Kidney epithelial cell (primary cell): ENCODE data around the gene AKR1E2. TPM values are rescaled to one million over a fixed set of nuclear protein-coding genes. Genes with fewer than 3 reads are reported as not detected.
"Not testable (repeated sequence)": the region's sequence is repeated elsewhere in the genome, so short reads cannot be mapped to it uniquely, and the experiment has no call there.

Source experiments
- DNase-seq: peaks from one replicate; pipeline ENCODE4 v3.0.0-alpha.2; 2010; ENCODE audit warnings: low read depth
- H3K27me3 ChIP-seq: 2 replicates; pipeline ENCODE4 v1.6.0; 2011; ENCODE audit warnings: low read length; ENCODE audit not compliant: control insufficient read depth, insufficient read depth
- H3K36me3 ChIP-seq: 2 replicates; pipeline ENCODE4 v1.5.1; 2011; ENCODE audit warnings: low read length; ENCODE audit not compliant: control insufficient read depth, insufficient read depth
- H3K4me3 ChIP-seq: 2 replicates; pipeline ENCODE4 v1.5.1; 2011; ENCODE audit warnings: low read depth, mild to moderate bottlenecking, control low read depth, low read length
- total RNA-seq: library from RNA; depleted of rRNA; stranded (reverse); fragments of >200 nt; gene quantifications from 2 replicates; pipeline ENCODE4 v1.2.3, GENCODE V29; 2015
- TF ChIP-seq, protein P1 (sequence below): IDR thresholded peaks from 2 replicates; pipeline ENCODE4 v1.5.1; 2011; ENCODE audit warnings: mild to moderate bottlenecking, moderate library complexity, low read length, control low read depth, inconsistent platforms; ENCODE audit not compliant: insufficient read depth, poor library complexity, severe bottlenecking

AKR1E2 gene
- total RNA-seq, 1 donor from 2014 or later = 5.6 TPM

DNA sequence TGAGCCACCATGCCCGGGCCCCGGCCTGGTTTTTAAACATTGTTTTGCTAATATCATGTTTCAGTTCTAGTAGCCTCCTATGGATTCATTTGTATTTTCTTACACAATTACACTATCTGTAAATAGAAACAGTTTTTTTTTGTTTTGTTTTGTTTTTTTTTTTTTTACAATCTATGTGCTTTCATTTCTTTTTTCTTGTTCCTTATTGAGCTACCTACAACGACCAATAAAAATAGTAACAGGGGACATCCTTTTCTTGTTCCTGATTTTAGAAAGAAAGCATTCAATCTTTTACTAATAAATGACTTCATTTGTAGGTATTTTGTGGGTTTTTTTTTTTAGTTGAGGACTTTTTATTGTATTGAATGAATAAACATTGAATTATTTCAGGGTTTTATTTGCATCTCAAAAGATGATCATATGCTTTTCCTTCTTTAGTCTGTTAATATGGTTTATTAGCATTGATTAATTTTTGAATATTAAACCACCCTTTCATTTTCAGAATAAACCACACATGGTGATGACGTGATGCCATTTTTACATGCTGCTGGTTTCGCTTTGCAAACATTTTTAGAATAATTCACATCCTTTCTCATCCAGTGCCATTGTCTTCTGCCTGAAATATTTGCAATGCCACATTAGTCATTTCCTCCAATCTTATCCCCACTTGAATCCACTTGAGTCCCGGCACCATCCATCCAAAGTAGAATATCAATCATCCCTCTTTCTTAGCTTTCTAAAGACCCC is 18.1 kb upstream of the AKR1E2 start:
- H3K4me3 ChIP-seq = no peak overlapping the region
- TF ChIP-seq, protein P1, sequence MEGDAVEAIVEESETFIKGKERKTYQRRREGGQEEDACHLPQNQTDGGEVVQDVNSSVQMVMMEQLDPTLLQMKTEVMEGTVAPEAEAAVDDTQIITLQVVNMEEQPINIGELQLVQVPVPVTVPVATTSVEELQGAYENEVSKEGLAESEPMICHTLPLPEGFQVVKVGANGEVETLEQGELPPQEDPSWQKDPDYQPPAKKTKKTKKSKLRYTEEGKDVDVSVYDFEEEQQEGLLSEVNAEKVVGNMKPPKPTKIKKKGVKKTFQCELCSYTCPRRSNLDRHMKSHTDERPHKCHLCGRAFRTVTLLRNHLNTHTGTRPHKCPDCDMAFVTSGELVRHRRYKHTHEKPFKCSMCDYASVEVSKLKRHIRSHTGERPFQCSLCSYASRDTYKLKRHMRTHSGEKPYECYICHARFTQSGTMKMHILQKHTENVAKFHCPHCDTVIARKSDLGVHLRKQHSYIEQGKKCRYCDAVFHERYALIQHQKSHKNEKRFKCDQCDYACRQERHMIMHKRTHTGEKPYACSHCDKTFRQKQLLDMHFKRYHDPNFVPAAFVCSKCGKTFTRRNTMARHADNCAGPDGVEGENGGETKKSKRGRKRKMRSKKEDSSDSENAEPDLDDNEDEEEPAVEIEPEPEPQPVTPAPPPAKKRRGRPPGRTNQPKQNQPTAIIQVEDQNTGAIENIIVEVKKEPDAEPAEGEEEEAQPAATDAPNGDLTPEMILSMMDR = no peak
- H3K27me3 ChIP-seq = no peaks in the 10 kb centered on the region
- H3K36me3 ChIP-seq = no peaks in the 10 kb centered on the region
- peak; percentile 87 for DNase-seq

DNA sequence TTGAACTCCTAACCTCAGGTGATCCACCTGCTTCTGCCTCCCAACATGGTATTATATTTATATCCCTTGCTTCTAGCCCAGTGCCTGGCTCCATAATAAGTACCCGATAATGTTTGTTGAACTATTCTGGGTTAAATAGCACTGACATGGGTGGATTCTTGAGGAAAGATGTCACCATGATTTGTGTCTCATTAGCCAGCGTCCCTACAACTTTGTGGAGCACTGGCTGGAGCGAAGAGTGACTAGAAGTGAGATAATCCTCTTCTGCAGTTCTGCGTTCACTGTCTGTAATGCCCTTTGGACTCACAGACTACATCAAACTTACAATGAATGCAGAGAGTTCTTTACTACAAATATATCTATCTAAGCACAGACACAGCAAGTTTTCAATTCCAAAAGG is 16.9 kb upstream of the AKR1E2 start:
- no peaks in the 10 kb centered on the region for H3K36me3 ChIP-seq
- H3K27me3 ChIP-seq = no peaks in the 10 kb centered on the region
- H3K4me3 ChIP-seq = no peak overlapping the region
- TF ChIP-seq, protein P1 = no peak
- no peak for DNase-seq

DNA sequence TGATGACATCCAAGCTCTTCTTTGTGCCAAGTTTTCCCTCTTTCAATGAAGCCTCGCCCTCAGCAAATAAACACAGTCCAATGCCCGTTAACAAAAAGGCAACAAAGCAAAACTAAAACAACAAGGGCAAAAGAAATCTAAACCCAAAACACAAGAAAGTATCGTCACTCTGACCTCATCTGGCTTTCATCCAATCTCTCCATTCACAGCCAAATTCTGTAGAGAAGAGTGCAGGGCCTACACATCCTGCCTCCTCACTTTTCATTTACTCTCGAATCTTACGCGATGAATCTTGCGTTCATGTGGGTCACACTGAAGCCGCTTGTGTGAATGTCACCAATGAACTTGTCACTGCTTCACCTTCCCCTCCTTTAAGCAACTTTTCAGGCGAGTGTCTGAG is 15.9 kb upstream of the AKR1E2 start:
- DNase-seq = no peak
- Histone ChIP-seq H3K36me3 (no peaks in the 10 kb centered on the region), H3K27me3 (no peaks in the 10 kb centered on the region), H3K4me3 (no peak overlapping the region)
- TF ChIP-seq, protein P1 = no peak

DNA sequence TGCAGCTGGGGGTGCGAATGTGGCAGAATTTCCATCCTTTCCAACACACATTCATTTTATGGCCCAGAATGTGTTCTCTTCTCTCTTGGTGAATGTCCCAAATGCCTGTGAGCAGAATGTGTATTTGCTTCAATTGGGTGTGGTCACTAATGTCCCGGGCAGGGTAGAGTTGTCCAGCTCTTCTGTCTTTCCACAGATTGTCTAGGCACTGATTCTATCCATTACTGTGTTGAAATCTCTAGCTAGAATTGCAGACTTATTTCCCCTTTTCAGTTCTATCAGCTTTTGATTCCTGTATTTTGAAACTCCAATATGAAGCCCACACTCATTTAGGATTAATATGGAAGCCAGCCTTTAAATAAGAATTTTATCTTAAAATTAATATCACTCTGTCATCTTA is 14.0 kb upstream of the AKR1E2 start:
- no peaks in the 10 kb centered on the region for H3K27me3 ChIP-seq
- DNase-seq = no peak
- H3K36me3 ChIP-seq = no peaks in the 10 kb centered on the region
- H3K4me3 ChIP-seq = no peak overlapping the region
- TF ChIP-seq, protein P1 = no peak

DNA sequence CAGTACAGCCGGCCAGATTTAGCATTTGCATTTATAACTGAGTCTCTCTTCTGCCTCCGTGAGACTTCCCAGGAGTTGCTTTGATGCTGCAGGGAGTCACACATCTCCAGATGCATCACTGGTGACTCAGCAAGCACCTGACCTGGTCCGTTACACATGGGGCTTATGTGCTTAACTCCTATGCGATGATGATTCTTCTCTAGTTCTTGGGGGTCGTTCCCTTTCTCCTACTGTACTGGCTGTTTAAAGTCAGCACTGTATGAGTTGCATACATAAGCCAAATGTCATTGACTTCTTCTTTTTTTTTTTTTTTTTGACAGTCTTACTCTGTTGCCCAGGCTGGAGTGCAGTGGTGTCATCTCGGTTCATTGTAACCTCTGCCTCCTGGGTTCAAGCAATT is 13.0 kb upstream of the AKR1E2 start:
- TF ChIP-seq, protein P1 = no peak
- Histone ChIP-seq H3K27me3 (no peaks in the 10 kb centered on the region), H3K4me3 (no peak overlapping the region), H3K36me3 (no peaks in the 10 kb centered on the region)
- DNase-seq = peak; percentile 97

DNA sequence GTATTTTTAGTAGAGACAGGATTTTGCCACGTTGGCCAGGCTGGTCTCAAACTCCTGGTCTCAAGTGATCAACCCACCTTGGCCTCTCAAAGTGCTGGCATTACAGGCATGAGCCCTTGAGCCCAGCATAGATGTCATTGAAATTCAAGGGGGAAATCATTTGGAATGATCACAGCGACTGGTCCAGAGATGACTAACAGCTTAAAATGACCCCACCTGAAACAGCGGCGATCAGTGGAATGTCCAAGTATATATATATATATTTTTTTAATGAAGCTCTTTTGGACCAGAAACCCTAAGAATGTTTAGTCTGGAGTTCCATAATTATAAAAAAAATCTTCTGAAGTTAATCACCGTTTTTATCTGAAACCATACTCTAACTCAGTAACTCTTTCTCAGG is 12.5 kb upstream of the AKR1E2 start:
- Histone ChIP-seq H3K4me3 (no peak overlapping the region), H3K36me3 (no peaks in the 10 kb centered on the region), H3K27me3 (no peaks in the 10 kb centered on the region)
- DNase-seq = no peak
- TF ChIP-seq, protein P1 = no peak

DNA sequence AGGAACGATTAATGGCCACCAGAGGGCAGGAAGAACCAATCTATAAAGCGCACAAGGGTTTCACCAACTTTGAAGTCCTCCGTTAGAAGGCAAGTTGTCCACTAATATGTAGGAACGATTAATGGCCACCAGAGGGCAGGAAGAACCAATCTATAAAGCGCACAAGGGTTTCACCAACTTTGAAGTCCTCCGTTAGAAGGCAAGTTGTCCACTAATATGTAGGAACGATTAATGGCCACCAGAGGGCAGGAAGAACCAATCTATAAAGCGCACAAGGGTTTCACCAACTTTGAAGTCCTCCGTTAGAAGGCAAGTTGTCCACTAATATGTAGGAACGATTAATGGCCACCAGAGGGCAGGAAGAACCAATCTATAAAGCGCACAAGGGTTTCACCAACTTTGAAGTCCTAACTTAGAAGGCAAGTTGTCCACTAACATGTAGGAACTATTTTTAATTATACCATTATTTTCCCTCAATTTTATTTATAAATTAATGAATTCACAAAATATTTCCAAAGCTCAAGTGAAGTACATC is 10.3 kb upstream of the AKR1E2 start:
- H3K36me3 ChIP-seq, H3K4me3 ChIP-seq, H3K27me3 ChIP-seq, DNase-seq: not testable (repeated sequence)
